Left lung (tissue), 10 donors: Measurements from ENCODE around the gene ARHGEF26. TPM values are rescaled to one million over a fixed set of nuclear protein-coding genes. Genes with fewer than 3 reads are reported as not detected.
A peak's percentile ranks its signal among the peaks of the same experiment; 100 is the strongest.

Experiments used
- ATAC-seq: fragments of 200-7000 bp; cut with Tn5 transposase; one replicate; pipeline ENCODE4 v1.9.1; 2020; ENCODE audit warnings: moderate library complexity
- DNase-seq, 4 donors: peaks; one replicate each; pipeline ENCODE4 v3.0.0-alpha.2; 2013 to 2020
- H3K27ac ChIP-seq, 2 donors: fragments of 200-600 bp; sonication (generic) in 1 of 2; one replicate each; pipeline versions ENCODE4 v1.5.0 to v1.8.0; 2020 to 2021
- H3K27me3 ChIP-seq, 2 donors: fragments of 200-600 bp; sonication (generic) in 1 of 2; one replicate each; pipeline versions ENCODE4 v1.5.0 to v1.8.0; 2020 to 2021
- H3K36me3 ChIP-seq, 2 donors: fragments of 200-600 bp; sonication (generic) in 1 of 2; one replicate each; pipeline versions ENCODE4 v1.5.0 to v1.8.0; 2020 to 2021
- H3K4me1 ChIP-seq, 2 donors: fragments of 200-600 bp; one replicate each; pipeline ENCODE4 v1.8.0; 2021
- H3K4me3 ChIP-seq, 2 donors: fragments of 200-600 bp; sonication (generic) in 1 of 2; one replicate each; pipeline versions ENCODE4 v1.5.0 to v1.8.0; 2020 to 2021; ENCODE audit warnings: mild to moderate bottlenecking in 1 of 2
- H3K9me3 ChIP-seq, 2 donors: fragments of 200-600 bp; sonication (generic) in 1 of 2; one replicate each; pipeline versions ENCODE4 v1.5.0 to v1.8.0; 2020 to 2021
- CTCF ChIP-seq, 2 donors: fragments of 200-600 bp; sonication (generic) in 1 of 2; IDR thresholded peaks; one replicate each; pipeline versions ENCODE4 v1.5.0 to v1.8.0; 2021; ENCODE audit warnings: antibody characterized with exemption in 2 of 2
- intact Hi-C, 2 donors: fragments of 100-400 bp; cut with DNase I; formaldehyde crosslinking; loops; one replicate each; pipeline versions ENCODE4 v1.11.2 to v1.14.2; 2022
- polyA plus RNA-seq, 6 donors: library from polyadenylated mRNA; unstranded; fragments of 120-200 nt; gene quantifications; one replicate each; pipeline ENCODE4 v1.2.1, GENCODE V29; 2013; ENCODE audit not compliant: insufficient read length in 6 of 6
- total RNA-seq, 2 donors: library from RNA; stranded (reverse); fragmentation: NEBNext Ultra II Directional; extraction: Animal tissue kit (Norgen Biotek cat#: 25700); gene quantifications; one replicate each; pipeline ENCODE4 v1.2.1, GENCODE V29; 2021
- donor health status: DM: no; HTN: yes; CAD: no.
- donor health status: DM: no; HTN: no; CAD: no.

ARHGEF26 gene
- total and polyA plus RNA-seq, 8 donors = 25.2 to 58.8 (median 30.0) TPM

DNA sequence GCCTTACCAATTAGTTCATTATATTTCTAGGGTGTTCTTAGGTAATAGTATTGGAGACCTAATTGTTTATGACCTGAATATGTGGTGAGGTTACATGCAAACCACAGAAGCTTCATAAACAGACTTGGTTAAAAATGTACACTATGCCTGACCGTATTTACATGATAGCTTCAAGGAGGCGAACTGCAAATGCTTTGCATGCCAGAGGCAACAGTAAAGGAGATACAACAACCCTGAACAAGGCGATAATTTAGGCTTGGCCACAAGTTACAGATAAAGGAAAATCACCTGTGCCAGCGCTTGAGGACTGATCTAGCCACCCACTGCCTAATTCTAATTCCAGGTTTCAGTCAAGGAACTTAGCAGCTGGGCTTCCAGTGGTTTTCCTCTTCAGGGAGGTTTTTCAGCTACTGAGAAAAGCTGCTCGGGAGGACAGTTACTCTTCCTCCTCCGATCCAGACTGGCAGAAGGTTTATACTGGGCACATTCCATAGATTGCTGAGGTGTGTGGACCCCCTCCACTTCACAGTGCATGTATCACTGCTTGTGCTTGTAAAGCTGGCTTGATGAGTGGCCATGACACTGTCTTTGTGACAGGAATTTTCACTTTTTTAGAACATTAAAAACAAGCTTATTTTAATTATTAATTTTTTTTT lies 107.5 kb downstream of the ARHGEF26 start:
- intact Hi-C loops = no loop called here
- no peak overlapping the region for H3K27ac ChIP-seq
- ATAC-seq (peak; percentile 86), DNase-seq (no peak)
- no peak for TF ChIP-seq CTCF (IDR thresholded peaks at IDR 0.05)
- no peaks in the 10 kb centered on the region for H3K36me3 ChIP-seq
- no peak overlapping the region for H3K4me3 ChIP-seq
- H3K9me3 ChIP-seq = no peaks in the 10 kb centered on the region
- peaks cover 0 to 9% of the 10 kb centered on the region in 2 donors for H3K4me1 ChIP-seq
- H3K27me3 ChIP-seq = no peaks in the 10 kb centered on the region

DNA sequence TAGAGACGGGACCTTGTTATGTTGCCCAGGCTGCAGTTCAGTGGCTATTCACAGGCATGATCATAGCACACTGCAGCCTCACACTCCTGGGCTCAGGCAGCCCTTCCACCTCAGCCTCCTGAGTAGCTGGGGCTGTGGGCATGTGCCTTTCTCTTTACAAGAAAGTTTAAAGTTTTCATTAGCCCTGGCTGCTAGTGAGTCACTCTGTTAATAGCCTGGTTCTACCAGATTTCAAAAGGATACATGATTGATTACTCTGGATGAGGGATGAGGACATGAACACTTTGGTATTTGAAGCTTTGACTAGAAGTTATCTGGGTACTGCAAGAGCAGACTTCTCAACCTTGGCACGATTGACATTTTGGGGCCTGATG lies 108.0 kb downstream of the ARHGEF26 start:
- H3K27ac ChIP-seq = no peak overlapping the region
- H3K36me3 ChIP-seq = no peaks in the 10 kb centered on the region
- ATAC-seq = peak; percentile 30
- H3K9me3 ChIP-seq = no peaks in the 10 kb centered on the region
- no peak for TF ChIP-seq CTCF (IDR thresholded peaks at IDR 0.05)
- no peak for DNase-seq
- H3K4me1 ChIP-seq = peaks cover 0 to 8% of the 10 kb centered on the region in 2 donors
- no peaks in the 10 kb centered on the region for H3K27me3 ChIP-seq
- no peak overlapping the region for H3K4me3 ChIP-seq
- intact Hi-C loops = no loop called here

- DNase-seq = no peak
- Histone ChIP-seq H3K36me3 (no peaks in the 10 kb centered on the region), H3K9me3 (no peaks in the 10 kb centered on the region), H3K4me3 (no peak overlapping the region), H3K27ac (no peak overlapping the region), H3K4me1 (no peaks in the 10 kb centered on the region), H3K27me3 (no peaks in the 10 kb centered on the region)
- TF ChIP-seq CTCF (IDR thresholded peaks at IDR 0.05) = no peak
- intact Hi-C loops = no loop called here
- no peak for ATAC-seq
These were observed 114.1 kb downstream of the ARHGEF26 start for GRCh38 chr3:154235330-154235729.

GRCh38 chr3:154236331-154236730 lies 115.1 kb downstream of the ARHGEF26 start:
- intact Hi-C loops = no loop called here
- Histone ChIP-seq H3K27ac (peak overlapping the region in 1 of 2 donors; percentile 35), H3K4me1 (no peaks in the 10 kb centered on the region), H3K9me3 (no peaks in the 10 kb centered on the region), H3K27me3 (no peaks in the 10 kb centered on the region), H3K36me3 (no peaks in the 10 kb centered on the region), H3K4me3 (no peak overlapping the region)
- no peak for ATAC-seq
- TF ChIP-seq CTCF (IDR thresholded peaks at IDR 0.05) = no peak
- DNase-seq = no peak

DNA sequence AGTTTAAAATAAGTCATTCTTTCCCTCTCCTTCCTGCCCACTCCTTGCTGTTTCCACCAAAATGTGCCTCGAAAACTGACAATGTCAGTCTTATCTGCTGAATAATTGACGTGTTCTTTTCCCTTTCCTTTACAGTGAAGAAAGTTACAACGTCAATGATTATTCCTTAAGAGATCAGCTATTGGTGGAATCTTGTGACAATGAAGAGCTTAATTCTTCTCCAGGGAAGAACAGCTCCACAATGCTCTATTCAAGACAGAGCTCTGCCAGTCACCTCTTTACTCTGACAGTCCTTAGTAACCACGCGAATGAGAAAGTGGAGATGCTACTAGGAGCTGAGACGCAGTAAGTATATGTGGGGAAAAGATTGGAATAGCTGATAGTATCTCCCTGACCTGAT lies 119.0 kb downstream of the ARHGEF26 start:
- no peaks in the 10 kb centered on the region for H3K27me3 ChIP-seq
- H3K36me3 ChIP-seq = no peaks in the 10 kb centered on the region
- no peak overlapping the region for H3K27ac ChIP-seq
- no peak for TF ChIP-seq CTCF (IDR thresholded peaks at IDR 0.05)
- H3K9me3 ChIP-seq = no peaks in the 10 kb centered on the region
- intact Hi-C loops = no loop called here
- DNase-seq (no peak), ATAC-seq (no peak)
- no peak overlapping the region for H3K4me3 ChIP-seq
- H3K4me1 ChIP-seq = peaks cover 0 to 3% of the 10 kb centered on the region in 2 donors
